NCI-H2171 treated with DMSO at 0.1 percent for 48 hours (cell line): Measurements from ENCODE around the gene XCR1.

ENCODE experiments used
- DNase-seq: peaks from one replicate; lab custom pipeline; 2025; lab: John Stamatoyannopoulos, UW

XCR1 gene

DNA sequence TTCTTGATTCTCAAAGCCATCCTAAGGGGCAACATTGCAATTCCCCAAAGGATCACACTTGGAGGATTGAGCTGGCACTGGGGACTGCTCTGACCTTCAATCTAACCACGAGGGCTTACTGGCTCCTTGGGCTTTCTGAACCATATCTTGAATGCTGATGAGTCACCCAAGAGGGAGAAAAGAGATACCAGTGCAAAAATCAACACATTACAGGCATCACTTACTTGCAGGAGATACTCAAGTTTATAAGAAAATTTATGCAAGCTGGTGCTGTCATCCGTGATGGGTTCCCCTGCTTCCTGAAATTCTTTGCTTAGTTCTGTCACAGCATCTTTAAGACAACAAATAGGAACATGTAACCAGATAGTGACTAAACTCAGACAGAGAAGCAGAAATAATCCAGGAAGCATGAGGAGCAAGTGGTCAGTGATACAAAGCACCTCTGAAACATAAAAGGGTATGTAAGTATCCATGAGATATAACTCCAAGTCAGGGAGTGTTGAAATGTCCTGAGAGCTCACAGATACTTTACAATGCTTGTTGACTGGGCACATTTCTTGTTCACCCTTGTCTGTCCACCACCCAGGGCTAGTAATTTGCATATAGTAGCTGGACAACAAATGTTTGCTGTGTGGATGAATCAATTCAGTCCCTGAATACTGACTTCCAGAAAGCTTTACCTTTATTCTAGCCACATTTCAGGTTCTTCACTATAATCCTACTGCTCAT lies 45.8 kb downstream of the XCR1 start:
- no peak for DNase-seq

DNA sequence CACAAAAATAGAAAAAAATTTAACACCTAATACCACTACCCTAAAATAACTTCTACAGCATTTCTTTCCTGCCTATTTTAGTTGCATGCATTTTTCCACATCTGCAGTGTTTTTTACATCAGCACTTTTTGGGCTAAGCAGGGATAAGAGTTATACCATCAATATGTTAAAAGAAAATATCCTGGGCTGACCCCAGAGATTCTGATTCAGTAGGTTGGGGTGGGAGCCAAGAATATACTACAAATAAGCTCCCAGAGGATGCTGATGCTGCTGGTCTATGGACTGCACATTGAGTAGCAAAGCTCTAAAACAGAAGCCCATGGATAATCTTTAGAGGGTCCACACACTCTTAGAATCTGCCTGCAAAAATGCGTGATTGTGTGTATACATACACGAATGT lies 46.5 kb downstream of the XCR1 start:
- no peak for DNase-seq

DNA sequence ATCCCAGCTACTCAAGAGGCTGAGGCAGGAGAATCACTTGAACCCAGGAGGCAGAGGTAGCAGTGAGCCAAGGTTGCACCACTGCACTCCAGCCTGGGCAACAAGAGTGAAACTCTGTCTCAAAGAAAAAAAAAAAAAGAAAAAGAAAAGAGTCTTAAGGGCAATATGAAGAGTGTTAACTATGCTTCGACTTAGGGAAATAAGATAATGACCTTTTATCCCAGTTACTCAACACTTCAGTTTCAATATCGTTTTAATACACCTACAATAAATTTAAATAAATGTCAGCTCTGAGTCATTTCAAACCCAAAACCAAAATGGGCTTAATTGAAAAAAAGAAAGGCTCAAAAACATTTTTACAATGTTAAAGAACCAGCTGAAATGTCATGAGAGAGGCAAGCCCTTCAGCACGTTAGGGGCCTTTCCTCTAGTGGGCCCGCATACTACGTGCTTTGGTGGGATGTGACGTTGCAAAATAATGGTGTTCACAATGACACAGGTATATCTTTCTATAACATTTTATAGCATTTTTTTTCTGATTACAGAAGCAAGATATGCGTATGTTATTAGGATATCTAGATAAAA lies 47.0 kb downstream of the XCR1 start:
- DNase-seq = no peak

DNA sequence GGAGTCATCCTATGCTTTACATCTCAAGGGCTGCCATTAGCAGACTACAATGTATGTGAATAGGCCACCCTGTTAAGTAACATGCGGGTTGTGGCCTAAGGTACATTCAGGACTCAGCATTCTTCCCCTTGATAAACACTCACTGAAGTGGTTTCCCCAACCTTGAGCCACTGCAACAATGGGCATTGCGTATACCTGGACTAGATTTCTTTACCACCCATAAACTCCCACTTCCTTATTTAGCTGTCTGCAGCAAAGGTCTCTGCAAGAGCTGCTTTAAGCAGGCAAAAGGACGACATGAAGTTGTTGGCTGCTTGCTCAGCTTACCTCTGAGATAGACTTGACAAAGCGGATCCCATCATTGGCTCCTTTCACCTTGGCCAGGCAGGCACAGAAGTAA lies 47.9 kb downstream of the XCR1 start:
- no peak for DNase-seq

DNA sequence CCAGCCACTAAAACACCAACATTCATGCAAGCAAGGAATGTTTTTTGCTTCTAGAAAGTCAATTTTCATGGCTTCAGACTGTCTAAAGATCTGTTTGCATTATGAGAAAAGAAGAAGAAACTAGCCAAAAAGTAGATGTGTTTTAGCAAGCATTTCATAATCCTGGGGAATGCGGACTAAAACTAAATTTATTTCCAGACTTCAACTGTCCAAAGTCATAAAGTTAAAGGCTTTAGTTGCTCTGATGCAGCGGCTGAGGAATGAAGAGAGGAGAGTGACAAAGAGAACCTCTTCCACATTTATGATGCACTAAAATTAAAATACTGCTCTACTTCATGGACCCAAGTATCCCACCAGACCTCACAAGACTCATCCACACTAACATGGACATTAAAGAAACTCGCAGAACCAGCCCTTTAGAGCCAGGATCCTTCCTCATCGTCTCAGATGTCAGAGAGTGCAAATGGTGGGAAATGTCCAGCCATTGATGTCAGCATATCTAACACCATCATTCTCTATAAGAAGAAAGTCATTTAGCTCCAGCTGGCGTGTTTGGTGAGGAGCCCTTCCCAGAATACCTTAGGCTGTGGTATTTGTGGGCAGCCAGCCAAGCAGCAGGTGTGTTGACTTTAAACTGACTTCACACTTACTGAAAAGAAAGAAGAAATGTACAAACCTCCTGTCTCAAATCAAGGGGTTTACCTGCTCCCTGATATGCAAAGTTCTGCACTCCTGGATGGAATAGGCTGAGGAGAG lies 49.1 kb downstream of the XCR1 start:
- peak; percentile 59 for DNase-seq

DNA sequence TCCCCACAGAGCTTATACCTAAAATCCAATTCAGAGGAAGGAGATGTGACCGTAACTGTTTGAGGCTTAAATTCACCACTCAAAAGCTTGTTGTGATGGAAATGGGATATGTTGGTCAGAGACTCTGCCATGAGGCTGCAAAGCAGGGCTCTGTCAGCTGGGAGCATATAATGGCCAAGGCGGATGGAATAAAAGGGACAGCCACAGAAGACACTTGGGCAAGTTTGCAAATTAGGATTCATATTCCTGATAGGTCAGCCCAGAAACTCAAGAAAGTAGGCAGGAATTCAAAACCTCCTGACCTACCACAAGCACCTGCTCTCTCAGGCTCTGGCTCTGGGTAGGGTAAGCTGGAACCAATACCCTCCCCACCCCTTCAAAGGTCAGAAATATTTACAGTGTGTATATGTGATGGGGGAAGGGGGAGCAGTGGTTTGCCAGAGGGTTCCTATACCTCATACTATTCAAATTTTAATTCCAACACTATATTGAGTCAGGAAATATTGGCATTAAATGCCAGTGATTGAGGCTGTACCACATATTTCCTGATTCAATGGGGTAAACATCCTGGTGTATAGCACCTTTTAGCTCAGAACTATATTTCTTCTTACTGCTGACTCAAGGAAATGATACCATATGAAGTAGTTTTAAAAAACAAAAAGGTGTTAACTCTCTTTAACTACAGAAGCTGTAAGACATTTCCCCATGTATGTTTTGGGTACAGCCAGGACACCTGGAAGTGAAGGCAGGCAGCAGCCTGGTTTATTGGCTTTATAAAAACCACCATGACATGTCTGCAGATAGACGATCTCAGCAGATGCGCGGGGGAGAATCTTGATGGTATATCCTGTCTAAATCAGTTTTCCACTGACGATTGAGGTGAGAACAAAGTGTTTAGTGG lies 50.8 kb downstream of the XCR1 start:
- DNase-seq = no peak

DNA sequence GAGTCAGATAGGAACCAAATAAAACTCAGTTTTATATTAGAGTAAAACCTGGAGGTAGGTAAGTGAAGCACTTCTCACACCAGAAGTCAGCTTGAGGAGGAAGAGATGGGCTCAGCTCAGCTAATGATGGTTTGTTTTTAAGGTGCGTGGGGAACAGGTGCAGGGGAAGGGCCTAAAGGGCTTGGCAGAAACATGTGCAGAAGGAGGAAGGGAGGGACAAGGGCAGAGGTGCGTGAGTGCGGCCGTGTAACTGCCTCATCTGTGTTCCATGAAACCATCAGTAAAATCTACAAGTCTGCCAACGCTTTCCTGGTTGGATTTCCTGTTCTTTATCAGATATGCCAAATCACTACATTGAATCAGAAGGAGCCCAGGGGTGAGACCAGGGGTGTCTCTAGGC lies 51.6 kb downstream of the XCR1 start:
- DNase-seq = no peak

DNA sequence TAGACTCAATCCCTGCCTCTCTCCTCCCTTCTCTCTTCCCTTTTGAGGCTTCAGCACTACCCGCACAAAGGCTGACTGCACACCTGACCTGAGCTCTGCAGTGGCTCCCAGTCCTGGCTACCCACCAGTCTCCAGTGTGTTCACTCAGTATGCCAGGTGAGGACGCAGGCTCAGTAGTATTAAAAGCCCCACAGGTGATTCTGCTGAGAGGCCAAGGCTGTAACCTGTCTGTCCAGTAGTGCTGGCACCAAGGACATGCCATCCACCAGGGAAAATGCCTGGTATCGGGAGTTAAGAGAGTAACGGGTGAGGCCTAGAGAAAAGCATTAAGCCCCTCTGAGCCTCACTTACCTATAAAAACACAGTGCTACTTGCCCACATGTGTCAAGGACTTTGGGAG lies 52.6 kb downstream of the XCR1 start:
- DNase-seq = no peak

DNA sequence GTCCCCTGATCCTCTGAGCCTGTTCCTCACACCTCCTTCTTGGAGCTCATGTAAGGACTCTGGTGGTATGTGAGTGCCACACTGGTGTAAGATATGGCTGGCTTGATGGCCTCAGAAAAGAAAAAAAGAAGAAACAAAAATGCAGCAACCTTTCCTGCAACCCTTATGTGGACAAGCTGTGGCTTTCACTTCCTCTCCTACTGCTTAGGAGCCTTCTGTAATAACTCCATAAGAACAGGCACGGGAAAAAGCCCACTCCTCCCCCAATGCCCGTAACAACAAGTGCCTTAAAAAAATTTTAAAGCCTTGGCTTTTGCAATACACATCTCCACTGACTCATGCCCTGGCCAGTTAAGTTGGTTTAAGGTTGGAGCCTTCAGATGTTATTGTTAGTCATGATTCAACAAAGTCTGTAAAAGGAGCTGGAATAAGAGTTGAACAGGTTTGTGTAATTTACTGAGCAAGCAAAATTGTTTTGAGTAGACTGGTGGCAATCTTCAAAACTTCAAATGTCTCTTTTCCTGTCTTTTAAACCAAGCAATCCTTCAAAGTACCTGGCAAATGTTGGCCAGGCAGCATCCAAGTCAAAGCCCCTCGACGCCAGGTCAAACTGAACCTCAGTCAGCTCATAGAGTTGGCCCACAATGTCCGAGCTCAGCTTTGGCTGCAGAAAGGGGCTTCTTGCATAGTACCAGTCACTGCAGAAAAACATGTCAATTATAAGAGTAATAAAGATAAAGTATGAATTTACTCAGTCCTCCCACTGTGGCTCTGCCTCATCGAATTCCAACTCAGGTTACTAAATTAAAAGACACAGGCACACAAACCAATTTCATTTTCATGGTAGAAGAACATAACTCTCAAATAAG lies 54.5 kb downstream of the XCR1 start:
- DNase-seq = no peak

DNA sequence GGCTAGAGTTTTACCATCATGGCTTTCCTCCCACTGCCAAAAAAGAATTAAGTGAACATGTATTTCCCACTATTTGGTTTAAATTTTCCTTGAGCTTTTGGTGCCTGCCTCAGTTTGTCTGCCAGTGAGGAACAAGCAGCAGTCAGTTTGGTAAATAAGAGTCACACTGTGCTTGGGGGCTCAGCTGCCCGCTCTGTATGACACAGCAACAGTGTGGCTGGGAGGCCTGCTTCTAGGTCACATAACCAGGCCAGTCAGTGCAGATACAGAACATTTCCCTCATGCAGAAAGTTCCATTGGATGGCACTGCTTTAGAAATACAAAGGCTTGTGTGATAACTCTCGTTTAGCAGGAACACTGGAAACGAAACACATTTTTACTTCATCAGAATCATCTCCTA lies 57.3 kb downstream of the XCR1 start:
- no peak for DNase-seq

DNA sequence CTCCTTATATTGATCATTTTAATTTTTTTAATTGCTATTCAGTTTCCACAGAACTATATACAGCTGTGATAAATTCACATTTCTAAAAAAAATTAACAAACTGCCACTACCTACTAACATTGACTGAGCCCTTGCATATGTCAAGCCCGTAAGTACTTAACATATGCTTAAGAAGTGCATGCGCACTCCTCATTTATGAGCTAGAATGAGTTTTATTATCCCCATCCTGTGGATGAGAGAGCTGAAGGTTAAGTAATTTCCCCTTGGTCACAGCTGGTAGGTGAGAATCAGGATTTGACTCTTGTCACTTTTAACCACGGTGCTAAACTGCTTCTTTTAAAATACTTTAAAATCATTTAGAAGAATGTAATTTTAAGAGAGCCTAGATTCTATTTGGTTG lies 58.2 kb downstream of the XCR1 start:
- DNase-seq = no peak

DNA sequence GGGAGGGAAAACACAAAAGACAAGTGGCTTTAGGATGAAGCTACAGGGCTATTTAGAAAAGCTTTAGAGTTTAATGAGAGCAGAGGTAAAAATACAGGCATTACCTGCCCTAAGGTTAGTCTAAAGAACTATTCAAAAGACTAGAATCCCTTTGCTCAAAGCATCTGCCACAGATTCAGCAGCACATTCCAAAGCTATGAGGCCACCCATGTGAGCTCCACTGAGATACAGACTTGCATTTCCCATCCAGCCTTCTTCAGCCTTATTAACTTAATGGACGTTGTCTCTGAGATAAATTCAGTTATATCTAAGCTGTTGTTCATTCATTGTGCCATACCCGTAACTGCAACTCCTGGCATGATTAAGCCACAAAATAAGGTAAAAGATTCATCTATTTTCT lies 58.6 kb downstream of the XCR1 start:
- DNase-seq = no peak

DNA sequence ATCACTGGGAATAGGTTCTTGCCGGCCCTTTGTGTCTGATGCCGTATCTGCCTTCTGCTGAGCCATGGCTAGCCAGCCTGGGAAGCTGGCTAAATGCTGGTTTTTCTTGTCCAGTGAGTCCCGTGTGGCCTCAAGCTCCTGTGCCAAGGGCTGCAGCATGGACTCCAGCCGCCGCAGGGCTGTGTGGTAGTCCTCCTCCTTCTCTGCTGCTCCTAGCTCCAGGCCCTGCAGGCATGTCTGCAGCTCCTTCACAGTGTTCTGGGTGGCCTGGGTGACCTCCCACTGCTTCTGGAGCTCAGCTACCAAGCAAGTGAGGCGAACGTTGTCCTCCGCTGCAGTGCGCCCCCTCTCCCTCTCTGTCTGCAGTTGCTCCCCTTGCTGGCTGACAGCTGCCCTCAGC lies 59.1 kb downstream of the XCR1 start:
- no peak for DNase-seq

DNA sequence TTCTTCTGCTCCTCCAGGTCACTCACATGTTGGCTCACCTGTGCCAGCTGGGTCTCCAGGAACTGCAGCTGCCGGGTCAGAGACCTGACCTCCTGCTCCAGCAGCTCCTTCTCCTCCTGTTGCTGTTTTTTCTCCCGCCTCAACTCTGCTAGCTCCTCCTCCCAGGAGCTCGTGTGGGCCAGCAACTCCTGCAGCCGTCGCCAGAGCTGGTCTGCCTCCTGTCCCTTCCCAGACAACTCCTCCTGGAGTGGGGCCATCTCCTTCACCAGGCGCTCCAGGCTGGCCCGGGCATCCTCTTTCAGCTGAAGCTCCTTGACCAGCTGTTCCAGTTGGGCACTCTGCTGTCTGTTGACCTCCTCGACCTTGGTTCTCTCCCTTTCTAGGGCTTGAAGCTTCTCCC lies 59.6 kb downstream of the XCR1 start:
- DNase-seq = no peak
